Measurements from ENCODE around the gene MACROD1.

DNA sequence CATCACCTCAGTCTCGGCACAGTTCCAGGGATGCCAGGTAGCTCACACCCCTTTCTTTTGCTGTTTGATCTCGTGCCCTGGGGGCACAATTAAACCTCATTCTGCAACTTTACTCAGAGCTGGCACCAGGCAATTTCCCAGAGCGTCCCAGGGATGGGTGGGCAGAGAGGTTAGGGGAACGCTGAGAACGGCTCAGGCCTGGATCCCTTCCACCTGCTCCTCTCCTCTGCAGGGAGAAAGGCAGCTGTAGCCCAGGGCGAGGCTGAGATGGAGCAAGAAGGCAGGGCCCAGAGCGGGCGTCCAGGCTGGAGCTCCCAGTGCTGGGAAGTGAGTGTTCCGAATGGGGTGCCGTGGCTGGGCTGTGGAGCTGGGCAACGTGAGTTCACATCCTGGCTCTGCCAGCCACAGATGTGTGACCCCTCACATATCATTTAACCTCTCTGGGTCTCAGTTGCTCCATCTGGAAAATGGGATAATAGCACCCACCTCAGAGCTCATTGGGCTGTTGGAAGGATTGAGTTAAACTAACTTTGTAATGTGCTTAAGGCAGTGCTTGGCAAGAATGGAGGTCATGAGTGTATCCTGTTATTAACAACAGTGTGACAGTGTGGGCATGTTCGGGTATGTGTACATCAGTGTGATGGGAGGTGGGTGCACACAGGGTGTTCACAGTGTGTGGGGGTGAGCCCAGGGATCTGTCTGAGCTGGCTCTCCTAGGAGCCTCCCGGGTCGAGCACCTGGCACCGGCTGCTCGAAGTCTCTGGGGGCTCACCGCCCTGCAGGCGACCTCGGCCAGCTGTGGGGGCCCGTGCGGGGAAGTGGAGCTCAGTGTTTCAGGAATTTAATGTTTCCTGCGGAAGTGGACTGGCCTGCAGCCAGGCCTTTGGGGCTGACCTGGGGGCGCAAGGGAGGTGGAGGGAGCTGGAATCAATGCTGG lies 164.2 kb downstream of the MACROD1 start:
- no peak for TF ChIP-seq POLR2A (IDR thresholded peaks at IDR 0.05)
- TF ChIP-seq, protein P1, sequence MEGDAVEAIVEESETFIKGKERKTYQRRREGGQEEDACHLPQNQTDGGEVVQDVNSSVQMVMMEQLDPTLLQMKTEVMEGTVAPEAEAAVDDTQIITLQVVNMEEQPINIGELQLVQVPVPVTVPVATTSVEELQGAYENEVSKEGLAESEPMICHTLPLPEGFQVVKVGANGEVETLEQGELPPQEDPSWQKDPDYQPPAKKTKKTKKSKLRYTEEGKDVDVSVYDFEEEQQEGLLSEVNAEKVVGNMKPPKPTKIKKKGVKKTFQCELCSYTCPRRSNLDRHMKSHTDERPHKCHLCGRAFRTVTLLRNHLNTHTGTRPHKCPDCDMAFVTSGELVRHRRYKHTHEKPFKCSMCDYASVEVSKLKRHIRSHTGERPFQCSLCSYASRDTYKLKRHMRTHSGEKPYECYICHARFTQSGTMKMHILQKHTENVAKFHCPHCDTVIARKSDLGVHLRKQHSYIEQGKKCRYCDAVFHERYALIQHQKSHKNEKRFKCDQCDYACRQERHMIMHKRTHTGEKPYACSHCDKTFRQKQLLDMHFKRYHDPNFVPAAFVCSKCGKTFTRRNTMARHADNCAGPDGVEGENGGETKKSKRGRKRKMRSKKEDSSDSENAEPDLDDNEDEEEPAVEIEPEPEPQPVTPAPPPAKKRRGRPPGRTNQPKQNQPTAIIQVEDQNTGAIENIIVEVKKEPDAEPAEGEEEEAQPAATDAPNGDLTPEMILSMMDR (IDR thresholded peaks at IDR 0.05) = no peak
